Measurements from ENCODE around the gene CDC26. TPM values are rescaled to one million over a fixed set of nuclear protein-coding genes. Genes with fewer than 3 reads are reported as not detected.

CDC26 gene
- total RNA-seq: 34.9 TPM
- long read RNA-seq, transcript CDC26-201 (4 exons, 872 nt): major isoform, 34 of 48 reads
- long read RNA-seq, partial matches to known transcripts: 4 of 48 reads
- long read RNA-seq, other reads (novel, unspliced or antisense): 10 of 48 reads

DNA sequence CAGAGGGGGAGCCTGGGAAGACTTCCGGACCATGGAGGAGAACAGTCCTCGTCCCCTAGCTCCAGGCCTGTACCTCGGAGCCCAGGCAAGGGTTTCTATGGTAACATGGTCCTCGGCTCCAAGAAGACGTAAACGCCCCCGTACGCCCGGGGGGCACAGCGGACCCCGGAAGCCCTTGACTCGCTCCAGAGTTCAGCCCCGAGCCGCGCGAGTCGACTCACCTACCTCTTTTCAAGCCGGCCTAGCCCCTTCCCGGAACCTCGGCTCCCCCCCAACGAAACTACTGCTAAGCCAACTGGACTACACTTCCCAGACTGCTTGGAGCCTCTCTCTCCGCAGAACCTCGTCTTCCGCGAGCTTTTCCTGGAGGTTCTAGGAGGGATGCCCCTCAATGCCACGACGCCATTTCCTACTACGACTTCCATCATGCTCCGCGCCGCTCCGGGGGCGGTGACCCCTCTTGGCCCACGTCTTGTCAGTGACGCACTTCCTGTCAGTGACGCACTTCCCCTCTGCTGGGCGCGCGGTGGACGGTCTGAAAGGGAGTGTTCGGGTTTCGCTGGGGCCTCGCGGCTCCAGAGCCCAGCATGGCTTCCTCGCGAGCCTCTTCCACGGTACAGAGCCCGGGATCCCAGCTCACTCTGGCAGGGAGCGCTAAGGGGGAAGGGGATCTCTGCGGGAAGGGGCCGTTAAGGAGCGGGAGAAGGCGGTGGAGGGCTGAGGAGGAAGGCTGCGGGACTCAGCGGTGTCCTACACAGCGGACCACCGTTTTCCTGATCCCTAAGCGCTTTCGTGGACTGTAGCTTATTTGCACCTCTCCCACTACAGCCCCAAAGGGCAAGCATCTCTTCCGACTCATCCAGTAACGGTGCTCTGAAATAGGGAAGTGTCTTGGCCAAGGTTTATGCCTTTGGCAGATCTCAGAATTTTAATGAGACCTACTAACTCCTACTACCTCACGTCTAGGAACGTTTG lies at the start of gene CDC26, which contains the start of gene PRPF4:
Gene CDC26, minus strand, starts transcription at position 416 of the 975 bp plus-strand sequence. CDS start 3,065 bp downstream, outside the sequence.
Gene PRPF4, plus strand, starts transcription at position 502 of the 975 bp plus-strand sequence. Its CDS starts 86 bp downstream, at position 588.
- ATAC-seq: peak; percentile 97
- intact Hi-C loops (cut with micrococcal nuclease): no loop called here
- peak; percentile 96 for DNase-seq

DNA sequence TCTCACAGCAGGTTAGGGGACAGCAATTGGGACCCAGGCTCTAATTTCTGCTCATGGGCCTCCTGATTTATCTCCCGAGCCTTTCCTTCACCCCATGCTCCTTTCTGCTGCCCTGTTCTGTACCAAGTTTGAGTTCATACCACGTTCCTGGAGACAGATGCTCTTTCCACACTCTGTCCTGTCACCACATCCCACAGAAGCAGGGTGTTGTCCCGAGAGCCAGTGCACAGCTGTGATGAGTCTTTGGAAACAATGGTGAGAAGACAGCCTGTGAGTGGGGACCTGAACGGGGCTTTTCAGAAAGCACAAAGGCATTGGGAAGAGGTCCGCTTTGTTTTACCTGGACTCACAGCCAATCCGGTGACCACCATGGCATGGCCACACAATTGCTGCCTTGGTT lies 47.3 kb upstream of the CDC26 start:
- DNase-seq: no peak
- ATAC-seq: no peak
- intact Hi-C loops (cut with micrococcal nuclease): no loop called here

DNA sequence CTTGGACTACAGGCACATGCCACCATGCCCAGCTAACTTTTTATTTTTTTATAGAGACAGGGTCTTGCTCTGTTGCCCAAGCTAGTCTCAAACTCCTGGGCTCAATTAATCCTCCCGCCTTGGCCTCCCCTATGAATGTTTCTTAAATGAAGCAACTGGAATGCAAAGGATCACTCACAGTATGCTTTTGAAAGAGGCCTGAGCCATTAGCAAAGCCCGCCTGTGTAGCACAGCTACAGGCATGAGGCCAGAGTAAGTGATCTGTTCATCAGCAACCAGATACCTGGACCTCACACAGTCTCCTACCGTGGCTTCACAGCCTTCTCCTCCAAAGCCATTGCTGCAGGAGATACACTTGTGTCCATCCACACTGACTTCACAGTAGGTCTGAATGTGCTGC lies 44.7 kb upstream of the CDC26 start:
- DNase-seq (no peak), ATAC-seq (no peak)
- intact Hi-C loops (cut with micrococcal nuclease): no loop called here

DNA sequence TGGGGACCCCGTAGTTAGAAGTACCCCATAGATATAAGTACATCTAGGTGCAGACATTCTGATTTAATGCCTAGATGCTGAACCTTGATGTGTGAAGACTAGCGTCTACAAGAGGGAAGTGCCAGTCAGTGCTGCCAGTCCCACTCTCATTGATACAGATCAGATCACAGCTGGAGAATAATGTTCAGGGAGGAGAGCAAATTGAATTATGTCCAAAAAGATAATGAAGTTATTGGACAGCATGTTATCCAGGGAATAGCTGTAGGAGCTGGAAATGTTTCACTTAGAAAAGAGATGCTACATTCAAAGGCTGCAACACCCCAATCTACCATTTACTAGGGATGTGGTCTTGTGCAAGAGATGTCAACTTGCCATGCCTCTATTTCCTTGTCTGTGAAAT lies 43.7 kb upstream of the CDC26 start:
- DNase-seq: no peak
- intact Hi-C loops (cut with micrococcal nuclease): no loop called here
- ATAC-seq: no peak

DNA sequence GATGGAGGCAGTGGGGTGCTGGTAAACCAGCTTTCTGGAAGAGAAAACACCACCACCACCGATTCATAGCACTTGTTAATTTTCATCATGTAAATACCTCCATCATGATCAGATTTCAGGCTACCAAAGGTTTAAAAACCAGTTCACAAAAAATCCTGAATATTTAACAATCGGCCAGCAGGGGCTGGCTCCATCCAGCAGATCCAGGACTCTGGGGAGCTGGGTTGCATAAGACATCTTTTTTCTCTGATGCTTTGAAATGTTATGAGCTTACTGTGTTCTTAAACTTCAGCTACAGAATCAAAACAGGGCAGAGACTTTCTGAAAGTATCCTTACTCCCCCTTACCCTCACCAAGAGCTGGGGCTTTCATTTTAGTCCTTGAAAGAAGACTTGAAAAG lies 42.4 kb upstream of the CDC26 start:
- ATAC-seq (no peak), DNase-seq (no peak)
- intact Hi-C loops (cut with micrococcal nuclease): no loop called here

DNA sequence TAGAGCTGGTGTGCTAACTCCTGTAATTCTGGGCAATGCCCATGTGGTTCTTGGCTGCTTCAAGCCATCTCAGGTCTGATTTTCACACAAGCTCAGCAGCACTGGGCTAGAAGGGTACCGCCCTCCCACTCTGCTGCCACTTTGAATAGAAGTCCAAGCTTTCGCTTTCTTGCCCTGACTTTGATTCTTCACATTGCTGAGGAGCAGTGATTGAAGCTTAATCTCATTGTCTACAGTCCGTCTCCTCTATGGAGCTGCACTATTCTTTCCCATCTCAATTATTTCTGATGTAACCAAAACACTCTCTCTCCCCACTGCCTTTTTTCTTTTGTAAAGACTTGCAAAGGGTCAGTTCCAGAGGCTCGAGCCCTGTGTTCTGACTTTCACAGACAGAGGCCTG lies 40.7 kb upstream of the CDC26 start:
- ATAC-seq: no peak
- no peak for DNase-seq
- intact Hi-C loops (cut with micrococcal nuclease): no loop called here

DNA sequence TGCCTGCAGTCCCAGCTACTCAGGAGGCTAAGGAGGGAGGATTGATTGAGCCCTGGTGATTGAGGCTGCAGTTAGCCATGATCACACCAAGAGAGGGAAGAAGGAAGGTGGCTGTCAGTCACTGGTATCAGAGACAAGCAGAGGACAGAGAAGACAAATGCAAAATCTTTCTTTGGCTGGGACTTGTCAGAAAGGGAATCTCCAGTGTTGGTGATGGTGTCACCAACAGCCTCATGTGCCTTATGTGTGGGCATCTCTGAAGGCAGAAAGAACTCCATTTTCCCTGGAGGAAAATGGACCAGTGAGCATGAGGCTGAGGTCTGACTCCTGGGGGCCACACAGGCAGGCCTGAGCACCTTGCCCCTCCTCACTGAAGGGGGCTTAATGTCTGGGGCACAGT lies 39.9 kb upstream of the CDC26 start:
- DNase-seq: no peak
- no peak for ATAC-seq
- intact Hi-C loops (cut with micrococcal nuclease): no loop called here

DNA sequence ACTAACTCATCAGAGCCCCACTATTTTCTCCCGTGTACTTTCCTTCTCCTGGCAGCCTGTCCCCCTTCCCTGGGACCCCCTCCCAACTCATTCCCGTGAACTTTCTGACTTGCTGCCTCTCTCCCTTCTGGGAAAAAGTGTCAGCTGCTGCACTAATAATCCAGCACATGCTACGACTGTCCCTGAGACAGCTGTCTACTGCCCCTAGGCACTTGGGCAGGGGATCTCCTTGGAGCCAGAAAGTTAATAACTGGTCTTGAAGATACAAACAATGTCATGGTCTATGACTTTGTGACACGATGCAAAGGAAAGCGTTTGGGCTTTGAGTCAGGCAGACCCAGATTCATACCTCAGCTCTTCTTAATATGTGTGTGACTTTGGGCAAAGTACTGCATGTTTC lies 37.9 kb upstream of the CDC26 start:
- no peak for ATAC-seq
- DNase-seq: no peak
- intact Hi-C loops (cut with micrococcal nuclease): no loop called here

DNA sequence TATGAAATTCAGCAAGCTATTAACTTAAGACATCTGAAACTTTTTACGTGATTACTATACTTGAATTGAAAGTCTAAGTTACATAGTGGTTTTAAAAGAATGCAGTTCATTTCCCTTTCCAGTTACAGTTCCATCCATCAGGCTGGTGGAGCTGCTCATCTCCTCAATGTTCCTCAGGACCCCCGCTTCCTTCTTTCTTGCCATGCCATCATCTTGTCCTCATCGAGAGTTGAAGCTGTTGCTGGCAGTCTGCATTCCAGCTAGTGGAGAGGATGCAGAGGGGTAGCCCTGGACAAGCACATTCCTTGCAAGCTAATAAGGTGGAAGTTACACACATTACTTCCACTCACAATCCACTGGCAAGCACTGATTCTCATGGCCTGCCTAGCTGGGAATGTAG lies 36.6 kb upstream of the CDC26 start:
- no peak for ATAC-seq
- DNase-seq: no peak
- intact Hi-C loops (cut with micrococcal nuclease): no loop called here

DNA sequence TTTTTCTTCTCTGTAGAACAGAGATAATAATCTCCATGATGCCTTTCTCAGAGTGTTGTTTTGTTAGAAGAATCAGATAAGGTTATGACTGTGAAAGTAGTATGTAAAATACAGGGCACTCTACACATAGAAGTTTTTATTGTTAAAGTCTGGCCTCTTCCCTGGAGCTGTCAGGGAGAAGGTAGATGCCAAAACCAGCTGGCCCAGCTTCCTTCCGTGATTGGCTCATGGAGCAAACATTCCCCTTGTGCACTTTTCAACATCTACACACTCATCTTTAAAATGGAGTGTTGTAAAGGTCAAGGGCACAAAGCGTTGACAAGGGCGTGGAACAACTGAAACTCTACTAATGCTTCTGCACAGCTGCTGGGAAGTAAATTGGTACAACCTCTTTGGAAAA lies 35.2 kb upstream of the CDC26 start:
- DNase-seq: no peak
- ATAC-seq: peak; percentile 80
- intact Hi-C loops (cut with micrococcal nuclease): no loop called here

DNA sequence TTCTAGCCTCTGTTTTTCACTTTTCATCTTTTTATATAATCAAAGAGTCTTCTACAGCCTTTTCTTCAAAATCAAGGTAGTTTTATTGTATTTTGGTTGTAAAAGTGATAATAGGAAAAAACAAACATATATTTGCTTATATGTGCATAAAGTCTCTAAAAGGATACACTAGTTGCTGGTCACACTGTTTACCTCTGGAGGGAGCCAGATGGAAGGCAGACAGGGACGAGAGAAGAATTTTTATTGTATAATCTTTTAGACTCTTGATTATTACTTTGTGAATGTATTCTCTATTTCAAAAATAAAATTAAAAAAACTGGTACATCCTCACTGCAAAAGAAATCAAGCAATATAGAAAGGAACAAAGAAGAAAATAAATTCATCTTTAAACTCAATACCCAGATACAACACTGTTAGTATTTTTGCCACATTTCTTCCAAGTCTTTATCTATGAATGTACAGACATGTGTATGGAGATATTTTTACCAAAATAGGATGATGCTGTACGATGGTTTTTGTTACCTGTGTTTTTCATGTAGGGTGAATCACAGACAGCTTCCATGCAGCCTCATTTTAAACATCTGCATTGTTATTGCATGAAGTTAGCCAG lies 33.9 kb upstream of the CDC26 start:
- ATAC-seq (peak; percentile 67), DNase-seq (no peak)
- intact Hi-C loops (cut with micrococcal nuclease): no loop called here

DNA sequence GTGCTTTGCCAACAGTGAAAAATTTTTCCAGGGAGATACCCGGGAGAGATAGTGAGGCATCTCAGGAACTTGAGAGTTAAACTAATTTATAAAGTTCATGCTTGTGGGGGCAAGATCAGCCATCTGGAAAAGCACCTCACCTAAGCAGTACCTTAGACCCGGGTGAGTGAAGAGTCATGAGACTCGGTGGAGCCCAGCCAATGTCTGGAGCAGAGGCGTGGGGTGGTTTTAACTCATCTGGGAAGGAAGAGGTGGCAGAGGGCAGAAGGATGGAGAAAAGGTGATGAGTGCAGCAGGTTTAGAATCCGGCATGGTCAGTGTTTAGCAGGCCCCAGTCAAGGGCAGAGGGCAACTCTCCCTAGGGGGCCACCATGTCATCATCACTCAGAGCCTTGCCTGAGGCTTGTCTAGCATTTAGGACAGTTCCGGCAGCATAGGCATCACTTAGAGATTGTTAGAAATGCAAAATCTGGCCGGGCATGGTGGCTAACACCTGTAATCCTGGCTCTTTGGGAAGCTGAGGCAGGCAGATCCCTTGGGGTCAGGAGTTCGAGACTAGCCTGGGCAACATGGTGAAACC lies 32.1 kb upstream of the CDC26 start:
- intact Hi-C loops (cut with micrococcal nuclease): no loop called here

DNA sequence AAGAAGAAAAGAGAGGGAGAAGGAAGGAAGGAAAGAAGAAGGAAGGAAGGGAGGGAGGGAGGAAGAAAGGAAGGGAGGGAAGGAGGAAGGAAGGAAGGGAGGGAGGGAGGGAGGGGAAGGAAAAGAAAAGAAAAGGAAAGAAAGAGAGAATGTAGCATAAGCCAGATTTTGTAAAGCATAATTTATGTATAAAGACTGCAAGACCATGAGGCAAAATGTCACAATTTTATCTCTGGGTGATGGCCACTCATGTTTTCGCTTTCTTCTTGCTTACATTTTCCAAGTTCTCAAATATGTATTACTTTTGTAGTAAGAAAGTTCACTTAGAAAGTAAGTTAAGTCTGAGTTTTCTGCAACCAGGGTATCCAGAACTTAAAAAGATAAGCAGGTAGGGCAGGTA lies 31.2 kb upstream of the CDC26 start:
- DNase-seq (no peak), ATAC-seq (no peak)
- intact Hi-C loops (cut with micrococcal nuclease): no loop called here

More for the DNA sequence above, 32.1 kb upstream of the CDC26 start:
- no peak for DNase-seq
- ATAC-seq: no peak

DNA sequence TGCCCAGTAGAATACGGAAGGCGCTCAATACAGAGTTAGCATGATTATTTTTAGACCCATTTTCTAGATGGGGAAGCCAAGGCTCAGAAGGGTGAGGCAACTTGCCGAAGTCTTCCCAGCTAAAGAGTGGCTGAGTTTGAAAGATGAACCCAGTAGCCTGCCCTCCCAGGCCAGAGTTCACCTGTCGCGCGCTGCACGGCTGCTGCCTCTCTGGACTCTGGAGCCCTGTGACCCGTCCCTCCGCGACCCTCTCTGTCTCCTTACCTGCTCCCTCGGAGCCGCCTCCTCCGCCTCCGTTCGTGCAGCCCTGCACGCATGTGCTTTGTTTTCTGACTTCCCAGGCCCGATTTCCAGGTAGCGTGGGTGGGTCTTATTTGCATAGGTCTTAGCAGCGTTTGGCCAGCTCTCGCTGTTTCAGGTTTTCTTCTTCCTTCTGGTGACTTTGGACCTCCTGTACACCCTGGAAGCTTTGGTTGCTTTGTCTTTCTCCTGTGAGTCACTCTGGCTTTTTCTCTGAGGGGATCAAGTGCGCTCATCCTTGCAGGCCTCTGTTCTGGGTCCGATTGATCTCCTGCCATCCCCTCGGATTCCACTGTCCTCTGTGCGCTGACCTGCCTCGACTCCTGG lies 27.5 kb upstream of the CDC26 start, which contains the start of gene RNF183:
Gene RNF183, minus strand, starts transcription at position 585 of the 627 bp plus-strand sequence. CDS start 5,192 bp downstream, outside the sequence.
- intact Hi-C loops (cut with micrococcal nuclease): no loop called here
- ATAC-seq (no peak), DNase-seq (no peak)

DNA sequence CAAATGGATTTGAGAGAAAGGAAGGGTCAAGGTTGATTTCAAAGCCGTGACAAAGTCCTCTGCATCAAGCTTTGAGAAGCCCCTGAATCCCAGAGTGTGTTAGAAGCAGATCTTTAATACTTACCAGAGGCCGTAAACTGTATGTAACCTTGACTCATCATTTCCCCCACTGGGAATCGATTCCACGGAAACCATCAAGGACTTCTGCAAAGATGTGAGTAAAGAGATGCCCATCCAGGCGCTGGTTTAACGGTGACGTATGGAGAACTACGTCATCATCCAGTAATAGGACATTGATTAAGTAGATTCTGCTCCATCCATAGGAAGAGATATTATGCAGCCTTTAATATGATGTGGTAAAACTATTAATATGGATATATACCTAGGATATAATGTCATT lies 26.2 kb upstream of the CDC26 start:
- DNase-seq (no peak), ATAC-seq (no peak)
- intact Hi-C loops (cut with micrococcal nuclease): no loop called here

DNA sequence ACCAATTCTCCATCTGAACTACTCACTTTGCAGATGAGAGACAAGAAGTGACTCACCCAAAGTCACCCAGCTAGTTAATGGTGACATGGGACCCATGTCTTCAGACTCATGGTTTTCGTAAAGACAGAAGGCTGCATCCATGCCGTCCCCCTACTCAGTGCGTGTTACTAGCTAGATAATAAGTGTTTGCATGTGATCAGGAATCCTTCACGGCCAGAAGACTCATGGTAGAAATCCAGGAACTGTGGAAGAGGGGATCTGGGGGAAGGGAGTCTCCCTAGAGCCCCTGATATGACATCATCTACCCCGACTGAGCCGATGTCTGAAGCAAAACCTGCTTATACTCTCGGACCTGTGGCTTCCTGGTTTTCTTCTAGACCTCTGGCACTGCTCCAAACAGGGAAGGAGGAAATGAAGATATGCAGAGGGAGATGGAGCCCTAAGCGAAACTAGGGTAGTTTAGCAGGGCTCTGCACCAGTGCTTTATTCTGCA lies 24.5 kb upstream of the CDC26 start:
- intact Hi-C loops (cut with micrococcal nuclease): no loop called here
- no peak for DNase-seq
- no peak for ATAC-seq

DNA sequence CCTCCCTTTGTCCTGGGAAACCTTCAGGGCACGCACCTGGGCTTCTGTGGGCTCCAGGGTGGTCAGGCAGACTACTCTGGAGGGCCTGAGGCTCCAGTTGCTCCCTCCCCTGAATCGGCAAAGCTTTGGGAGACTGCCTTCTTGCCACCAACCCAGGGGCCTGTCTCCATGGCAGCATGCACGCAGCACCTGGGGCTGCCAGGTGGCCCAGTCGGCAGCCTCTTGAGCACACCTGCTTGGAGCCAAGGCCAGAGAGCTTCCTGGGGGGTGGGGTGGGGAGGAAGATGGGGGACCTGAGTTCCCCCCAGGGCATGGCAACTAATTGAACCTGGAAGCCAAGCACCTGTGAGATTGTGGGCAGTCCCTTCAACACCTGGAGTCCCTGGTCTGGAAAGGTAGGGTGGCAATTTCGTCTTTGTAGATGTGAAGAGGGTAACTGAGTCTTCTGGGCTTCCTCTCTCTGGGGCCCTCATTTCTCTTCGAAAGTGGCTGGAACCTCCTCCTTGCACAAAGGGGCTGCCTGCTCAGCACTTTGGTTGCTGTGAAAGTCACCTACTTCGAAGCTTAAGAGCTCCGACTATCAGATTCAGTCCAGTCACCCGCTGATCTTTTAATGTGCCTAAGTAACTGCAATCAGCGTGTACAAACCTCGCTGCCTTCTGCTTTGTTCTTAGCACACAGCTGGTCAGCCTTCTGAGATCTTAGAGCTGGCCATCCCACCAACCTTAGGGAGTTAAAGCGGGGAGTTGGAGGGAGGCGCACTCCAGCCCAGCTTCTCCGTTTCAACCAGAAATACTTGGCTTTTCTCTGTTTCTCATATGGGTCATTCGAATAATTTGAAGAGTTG lies 23.8 kb upstream of the CDC26 start:
- no peak for DNase-seq
- intact Hi-C loops (cut with micrococcal nuclease): no loop called here
- no peak for ATAC-seq

DNA sequence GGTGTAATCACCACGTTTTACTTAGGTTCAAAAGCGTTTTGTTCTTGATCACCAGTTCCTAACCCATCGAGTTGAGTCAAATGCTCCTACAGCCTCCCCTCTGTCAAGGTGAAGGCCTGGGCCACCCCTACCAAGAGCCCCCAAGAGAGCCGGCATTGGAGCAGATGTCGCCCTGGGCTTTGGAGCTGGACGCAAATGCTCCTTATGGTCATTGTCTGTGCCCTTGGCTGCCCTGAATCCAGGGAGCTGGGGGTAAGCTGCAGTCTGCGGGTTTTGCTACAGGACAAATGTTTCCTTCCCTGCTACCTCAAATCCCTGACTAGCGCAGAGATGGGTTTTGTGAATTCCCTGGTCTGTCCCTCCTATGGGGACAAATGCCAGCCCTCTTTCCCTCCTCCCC lies 22.9 kb upstream of the CDC26 start:
- DNase-seq (no peak), ATAC-seq (no peak)
- intact Hi-C loops (cut with micrococcal nuclease): no loop called here

All from left ventricle myocardium superior (tissue), 1 donor.